OCI-LY7 (cell line): ENCODE measurements around the gene LRP2. TPM values are rescaled to one million over a fixed set of nuclear protein-coding genes. Genes with fewer than 3 reads are reported as not detected.

Source experiments
- BruUV-seq: library from RNA; stranded (reverse); fragments of 400-500 nt; replicated peaks from 2 replicates; lab custom pipeline; 2021; lab: Mats Ljungman, UMichigan
- CTCF ChIA-PET: fragments of 300-600 bp; sonication (Branson Sonifier 250); formaldehyde crosslinking; loops from one replicate; lab custom pipeline; 2022; ENCODE audit warnings: antibody characterized with exemption; ENCODE audit not compliant: unreplicated experiment; lab: Charles Lee
- POLR2A ChIA-PET: fragments of 300-600 bp; sonication (Branson Sonifier 250); formaldehyde crosslinking; loops from one replicate; lab custom pipeline; 2022; ENCODE audit warnings: antibody characterized with exemption; lab: Charles Lee
- DNase-seq: peaks from one replicate; pipeline ENCODE4 v3.0.0-alpha.2; 2015; ENCODE audit warnings: low spot score
- H2AFZ ChIP-seq: fragments of 200-600 bp; sonication (generic), shearing (Covaris generic); 2 replicates; pipeline ENCODE4 v1.6.1; 2014; ENCODE audit warnings: mild to moderate bottlenecking, antibody characterized with exemption, low read length, moderate library complexity
- H3K27ac ChIP-seq: fragments of 200-600 bp; sonication (generic); 2 replicates; pipeline ENCODE4 v1.5.1; 2014; ENCODE audit warnings: mixed run types, low read depth, mild to moderate bottlenecking, moderate library complexity, low read length, inconsistent platforms; ENCODE audit not compliant: poor library complexity, severe bottlenecking
- H3K36me3 ChIP-seq: fragments of 200-600 bp; sonication (generic); 2 replicates; pipeline ENCODE4 v1.6.1; 2014; ENCODE audit warnings: mild to moderate bottlenecking, antibody characterized with exemption, low read length, moderate library complexity, mixed read lengths; ENCODE audit not compliant: insufficient read depth
- H3K4me1 ChIP-seq: fragments of 200-600 bp; sonication (generic); 2 replicates; pipeline ENCODE4 v1.5.1; 2014; ENCODE audit warnings: mild to moderate bottlenecking, low read length; ENCODE audit not compliant: insufficient read depth, poor library complexity, severe bottlenecking
- H3K4me2 ChIP-seq: fragments of 200-600 bp; sonication (generic); 2 replicates; pipeline ENCODE4 v1.6.1; 2014; ENCODE audit warnings: mild to moderate bottlenecking, low read length
- H3K4me3 ChIP-seq: fragments of 200-600 bp; sonication (generic); 2 replicates; pipeline ENCODE4 v1.5.1; 2014; ENCODE audit warnings: mild to moderate bottlenecking, low read depth, low read length; ENCODE audit not compliant: poor library complexity, severe bottlenecking
- H3K79me2 ChIP-seq: fragments of 200-600 bp; sonication (generic); 2 replicates; pipeline ENCODE4 v1.6.1; 2016; ENCODE audit warnings: low read depth, mild to moderate bottlenecking, low read length, moderate library complexity, mixed read lengths; ENCODE audit not compliant: insufficient read depth
- H3K9me2 ChIP-seq: fragments of 200-600 bp; sonication (generic); 2 replicates; pipeline ENCODE4 v1.6.1; 2016; ENCODE audit warnings: mild to moderate bottlenecking, low read length, mixed read lengths; ENCODE audit not compliant: insufficient read depth
- H3K9me3 ChIP-seq: fragments of 200-600 bp; sonication (generic); 2 replicates; pipeline ENCODE4 v1.6.1; 2014; ENCODE audit warnings: mild to moderate bottlenecking, mixed run types, low read length, mixed read lengths
- H4K20me1 ChIP-seq: fragments of 200-600 bp; sonication (generic); 2 replicates; pipeline ENCODE4 v1.6.1; 2014; ENCODE audit warnings: mild to moderate bottlenecking, antibody characterized with exemption, low read length, moderate library complexity, mixed read lengths; ENCODE audit not compliant: insufficient read depth
- EZH2phosphoT487 ChIP-seq: fragments of 200-600 bp; sonication (generic); IDR thresholded peaks from 2 replicates; pipeline ENCODE4 v1.6.1; 2018; ENCODE audit warnings: low read depth, borderline replicate concordance, mild to moderate bottlenecking, mixed run types, antibody characterized with exemption, low read length, moderate library complexity, mixed read lengths
- intact Hi-C: fragments of 100-400 bp; cut with micrococcal nuclease; formaldehyde crosslinking; loops from one replicate; pipeline ENCODE4 v1.10.0; 2022; ENCODE audit not compliant: unreplicated experiment
- total RNA-seq, 2 experiments: library from RNA; depleted of rRNA in 1 of 2; stranded (reverse); fragments of >200 nt in 1 of 2; shearing (Covaris generic) in 1 of 2; gene quantifications; 2 replicates each; pipeline ENCODE4 v1.2.3, GENCODE V29; 2014 to 2022
- TF ChIP-seq, protein P1 (sequence below): fragments of 200-600 bp; sonication (generic); conservative IDR thresholded peaks from 2 replicates; pipeline ENCODE4 v1.5.1; 2014; ENCODE audit warnings: mild to moderate bottlenecking, antibody characterized with exemption, low read length, moderate library complexity, mixed read lengths

The LRP2 gene
- total RNA-seq, 2 experiments from 2014 or later, result 0.89 TPM; not detected in 1

DNA sequence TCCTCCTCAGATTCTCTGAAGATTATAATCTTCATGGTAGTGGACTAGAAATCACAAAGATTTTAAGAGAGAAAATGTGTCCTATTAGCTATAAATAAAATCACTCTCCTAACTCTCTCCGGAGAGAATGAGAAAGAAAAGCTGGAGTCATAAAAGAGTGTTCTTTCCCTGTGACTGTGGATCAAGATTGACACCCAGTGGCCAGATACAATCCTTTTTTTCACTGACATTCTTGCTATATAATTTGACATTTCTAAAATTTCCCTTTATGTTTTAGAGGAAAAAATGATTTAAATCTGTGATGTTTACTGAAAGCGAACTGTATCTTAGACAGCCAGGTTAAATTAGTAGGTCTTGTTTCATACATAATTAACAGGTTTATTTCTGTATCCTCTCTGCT, 35.4 kb upstream of the LRP2 start:
- ChIA-PET POLR2A (no interaction called here), CTCF (no interaction called here)
- no peak overlapping the region for H3K27ac ChIP-seq
- H2AFZ ChIP-seq, result no peak overlapping the region
- no peaks in the 10 kb centered on the region for H4K20me1 ChIP-seq
- no peaks in the 10 kb centered on the region for H3K79me2 ChIP-seq
- intact Hi-C loops, result no loop called here
- H3K9me2 ChIP-seq, result no peaks in the 10 kb centered on the region
- no peak for TF ChIP-seq EZH2phosphoT487
- TF ChIP-seq, protein P1, sequence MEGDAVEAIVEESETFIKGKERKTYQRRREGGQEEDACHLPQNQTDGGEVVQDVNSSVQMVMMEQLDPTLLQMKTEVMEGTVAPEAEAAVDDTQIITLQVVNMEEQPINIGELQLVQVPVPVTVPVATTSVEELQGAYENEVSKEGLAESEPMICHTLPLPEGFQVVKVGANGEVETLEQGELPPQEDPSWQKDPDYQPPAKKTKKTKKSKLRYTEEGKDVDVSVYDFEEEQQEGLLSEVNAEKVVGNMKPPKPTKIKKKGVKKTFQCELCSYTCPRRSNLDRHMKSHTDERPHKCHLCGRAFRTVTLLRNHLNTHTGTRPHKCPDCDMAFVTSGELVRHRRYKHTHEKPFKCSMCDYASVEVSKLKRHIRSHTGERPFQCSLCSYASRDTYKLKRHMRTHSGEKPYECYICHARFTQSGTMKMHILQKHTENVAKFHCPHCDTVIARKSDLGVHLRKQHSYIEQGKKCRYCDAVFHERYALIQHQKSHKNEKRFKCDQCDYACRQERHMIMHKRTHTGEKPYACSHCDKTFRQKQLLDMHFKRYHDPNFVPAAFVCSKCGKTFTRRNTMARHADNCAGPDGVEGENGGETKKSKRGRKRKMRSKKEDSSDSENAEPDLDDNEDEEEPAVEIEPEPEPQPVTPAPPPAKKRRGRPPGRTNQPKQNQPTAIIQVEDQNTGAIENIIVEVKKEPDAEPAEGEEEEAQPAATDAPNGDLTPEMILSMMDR, result peak; percentile 28; the same call in 1 of the 2 replicates
- no peak overlapping the region for H3K4me3 ChIP-seq
- H3K36me3 ChIP-seq, result no peaks in the 10 kb centered on the region
- no peaks in the 10 kb centered on the region for H3K4me1 ChIP-seq
- no peak overlapping the region for H3K4me2 ChIP-seq
- no TSS peak for BruUV-seq
- DNase-seq, result no peak
- H3K9me3 ChIP-seq, result no peaks in the 10 kb centered on the region

DNA sequence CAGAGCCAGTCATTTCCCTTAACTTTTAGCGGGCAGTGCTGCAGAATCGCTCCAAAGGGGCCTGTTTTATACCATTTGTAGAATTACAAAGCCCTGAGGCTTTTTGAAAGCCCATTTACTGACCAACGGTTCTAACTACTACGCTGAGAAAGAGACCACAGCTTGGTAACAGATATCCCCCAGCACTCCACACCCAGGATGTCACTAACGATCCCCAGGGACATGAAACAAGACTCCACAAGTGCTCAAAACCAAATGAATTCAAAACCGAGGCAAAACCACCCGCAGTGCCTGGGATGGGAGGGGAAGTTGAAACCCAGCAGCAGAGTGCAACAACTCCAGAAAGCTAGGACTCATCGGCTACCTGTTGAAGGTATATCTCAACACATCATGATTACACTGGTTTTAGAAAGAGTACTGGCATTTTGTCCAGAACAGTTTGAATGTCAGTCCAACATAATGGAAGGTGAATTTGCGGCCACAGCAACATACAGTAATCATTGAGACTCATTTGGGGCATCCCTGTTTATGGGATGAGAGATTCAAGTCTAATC, 33.6 kb upstream of the LRP2 start:
- H3K36me3 ChIP-seq, result no peaks in the 10 kb centered on the region
- TF ChIP-seq, protein P1, result no peak
- no peak for DNase-seq
- H3K27ac ChIP-seq, result no peak overlapping the region
- no peak overlapping the region for H3K4me3 ChIP-seq
- no peak overlapping the region for H3K4me2 ChIP-seq
- CTCF ChIA-PET, result no interaction called here
- no peak overlapping the region for H2AFZ ChIP-seq
- POLR2A ChIA-PET, result interaction anchor here (1.2 kb wide), 1 partner anchor 12 kb away, joined by 7 read pairs; no protein-coding TSS in a partner anchor
- H3K9me2 ChIP-seq, result no peaks in the 10 kb centered on the region
- H3K9me3 ChIP-seq, result no peaks in the 10 kb centered on the region
- intact Hi-C loops, result no loop called here
- no TSS peak for BruUV-seq
- H3K4me1 ChIP-seq, result no peaks in the 10 kb centered on the region
- no peaks in the 10 kb centered on the region for H4K20me1 ChIP-seq
- no peaks in the 10 kb centered on the region for H3K79me2 ChIP-seq

DNA sequence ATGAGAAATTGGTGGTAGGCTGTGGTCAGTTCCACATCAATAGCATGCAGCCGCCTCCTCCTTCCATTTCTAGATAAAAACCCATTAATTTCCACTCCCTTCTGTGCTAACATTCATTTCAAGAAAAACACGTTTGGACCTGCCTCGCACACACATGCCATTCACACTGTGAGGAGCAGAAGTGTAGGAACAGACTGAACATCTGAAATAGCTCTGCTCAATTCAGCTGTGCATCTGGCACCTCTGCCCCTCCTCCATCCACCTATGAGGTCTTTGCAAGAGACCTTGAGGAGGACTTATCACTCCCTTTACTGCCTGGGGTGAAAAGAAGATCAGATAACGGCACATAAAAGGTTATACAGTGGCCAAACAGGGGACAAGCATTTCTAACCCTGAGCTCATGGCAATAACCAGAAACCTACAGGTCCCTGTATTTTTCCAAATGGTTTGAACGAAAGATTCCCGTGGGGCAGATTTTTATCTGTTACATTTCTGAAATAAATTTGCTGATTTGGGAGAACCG, 30.8 kb upstream of the LRP2 start:
- Histone ChIP-seq H3K4me3 (no peak overlapping the region), H3K9me3 (no peaks in the 10 kb centered on the region), H2AFZ (no peak overlapping the region), H3K9me2 (no peaks in the 10 kb centered on the region), H3K4me1 (no peaks in the 10 kb centered on the region), H3K4me2 (no peak overlapping the region), H4K20me1 (no peaks in the 10 kb centered on the region), H3K27ac (no peak overlapping the region), H3K79me2 (no peaks in the 10 kb centered on the region), H3K36me3 (no peaks in the 10 kb centered on the region)
- no TSS peak for BruUV-seq
- CTCF ChIA-PET, result no interaction called here
- intact Hi-C loops, result no loop called here
- TF ChIP-seq, protein P1, result no peak
- no peak for TF ChIP-seq EZH2phosphoT487
- no peak for DNase-seq
- POLR2A ChIA-PET, result interaction anchor here (1.0 kb wide), 1 partner anchor 230 kb away, joined by 3 read pairs; no protein-coding TSS in a partner anchor
